Mucosa of stomach (tissue), 1 donor: Measurements from ENCODE around the gene STK32C.
"Not testable (repeated sequence)": the region's sequence is repeated elsewhere in the genome, so short reads cannot be mapped to it uniquely, and the experiment has no call there.

Source experiments
- H3K27me3 ChIP-seq: one replicate; pipeline ENCODE4 v1.7.0; 2013; ENCODE audit warnings: mild to moderate bottlenecking, low read length; ENCODE audit not compliant: control insufficient read depth, insufficient read depth
- H3K36me3 ChIP-seq: one replicate; pipeline ENCODE4 v1.7.0; 2013; ENCODE audit warnings: low read length; ENCODE audit not compliant: control insufficient read depth, insufficient read depth
- H3K4me1 ChIP-seq: one replicate; pipeline ENCODE4 v1.7.0; 2013; ENCODE audit warnings: mild to moderate bottlenecking, low read length; ENCODE audit not compliant: control insufficient read depth, insufficient read depth
- H3K4me3 ChIP-seq: one replicate; pipeline ENCODE4 v1.7.0; 2013; ENCODE audit warnings: low read length
- H3K9ac ChIP-seq: one replicate; pipeline ENCODE4 v1.7.0; 2013; ENCODE audit warnings: mild to moderate bottlenecking, low read length, moderate library complexity
- H3K9me3 ChIP-seq: one replicate; pipeline ENCODE4 v1.7.0; 2013; ENCODE audit warnings: mild to moderate bottlenecking, low read length, moderate library complexity; ENCODE audit not compliant: control insufficient read depth
- donor health status: Pancreatic carcinoma.

STK32C gene

GRCh38 chr10:132326344-132326889, 18.7 kb upstream of the STK32C start:
- Histone ChIP-seq H3K9ac (no peak overlapping the region), H3K4me1 (peaks cover 14% of the 10 kb centered on the region), H3K36me3 (no peaks in the 10 kb centered on the region), H3K4me3 (no peak overlapping the region), H3K27me3 (no peaks in the 10 kb centered on the region), H3K9me3 (no peaks in the 10 kb centered on the region)

- no peaks in the 10 kb centered on the region for H3K27me3 ChIP-seq
- H3K9ac ChIP-seq = no peak overlapping the region
- H3K36me3 ChIP-seq = no peaks in the 10 kb centered on the region
- H3K9me3 ChIP-seq = no peaks in the 10 kb centered on the region
- H3K4me3 ChIP-seq = no peak overlapping the region
- H3K4me1 ChIP-seq = no peaks in the 10 kb centered on the region
Measured at GRCh38 chr10:132324186-132324585, 16.4 kb upstream of the STK32C start.

GRCh38 chr10:132322586-132323048, 14.9 kb upstream of the STK32C start:
- Histone ChIP-seq H3K4me1 (no peaks in the 10 kb centered on the region), H3K27me3 (no peaks in the 10 kb centered on the region), H3K9ac (no peak overlapping the region), H3K36me3 (no peaks in the 10 kb centered on the region), H3K9me3 (no peaks in the 10 kb centered on the region), H3K4me3 (no peak overlapping the region)

GRCh38 chr10:132321726-132322125, 14.0 kb upstream of the STK32C start:
- H3K9ac ChIP-seq = no peak overlapping the region
- H3K4me3 ChIP-seq = no peak overlapping the region
- H3K27me3 ChIP-seq = no peaks in the 10 kb centered on the region
- no peaks in the 10 kb centered on the region for H3K36me3 ChIP-seq
- H3K4me1 ChIP-seq = no peaks in the 10 kb centered on the region
- H3K9me3 ChIP-seq = no peaks in the 10 kb centered on the region

GRCh38 chr10:132320654-132321469, 13.1 kb upstream of the STK32C start:
- H3K9ac ChIP-seq = no peak overlapping the region
- H3K36me3 ChIP-seq = no peaks in the 10 kb centered on the region
- no peaks in the 10 kb centered on the region for H3K27me3 ChIP-seq
- H3K4me3 ChIP-seq = no peak overlapping the region
- H3K4me1 ChIP-seq = no peaks in the 10 kb centered on the region
- H3K9me3 ChIP-seq = no peaks in the 10 kb centered on the region

GRCh38 chr10:132319853-132320653, 12.3 kb upstream of the STK32C start:
- no peaks in the 10 kb centered on the region for H3K4me1 ChIP-seq
- H3K9ac ChIP-seq = no peak overlapping the region
- no peaks in the 10 kb centered on the region for H3K9me3 ChIP-seq
- no peaks in the 10 kb centered on the region for H3K36me3 ChIP-seq
- no peaks in the 10 kb centered on the region for H3K27me3 ChIP-seq
- H3K4me3 ChIP-seq = no peak overlapping the region

GRCh38 chr10:132317477-132317876, 9.7 kb upstream of the STK32C start:
- H3K27me3 ChIP-seq, H3K4me1 ChIP-seq, H3K9me3 ChIP-seq, H3K4me3 ChIP-seq, H3K9ac ChIP-seq, H3K36me3 ChIP-seq: not testable (repeated sequence)

- Histone ChIP-seq H3K4me3 (no peak overlapping the region), H3K9ac (no peak overlapping the region), H3K9me3 (no peaks in the 10 kb centered on the region), H3K27me3 (no peaks in the 10 kb centered on the region), H3K36me3 (no peaks in the 10 kb centered on the region), H3K4me1 (no peaks in the 10 kb centered on the region)
Measured at GRCh38 chr10:132316133-132316532, 8.4 kb upstream of the STK32C start.

- not testable (repeated sequence) for H3K36me3 ChIP-seq, H3K27me3 ChIP-seq, H3K9me3 ChIP-seq, H3K4me3 ChIP-seq, H3K9ac ChIP-seq, H3K4me1 ChIP-seq
Measured at GRCh38 chr10:132314881-132315280, 7.1 kb upstream of the STK32C start.

GRCh38 chr10:132314336-132314735, 6.6 kb upstream of the STK32C start:
- Histone ChIP-seq H3K4me3 (no peak overlapping the region), H3K4me1 (no peaks in the 10 kb centered on the region), H3K36me3 (no peaks in the 10 kb centered on the region), H3K9ac (no peak overlapping the region), H3K27me3 (peaks cover 8% of the 10 kb centered on the region), H3K9me3 (no peaks in the 10 kb centered on the region)

- peaks cover 10% of the 10 kb centered on the region for H3K27me3 ChIP-seq
- H3K4me3 ChIP-seq = no peak overlapping the region
- H3K9me3 ChIP-seq = no peaks in the 10 kb centered on the region
- no peak overlapping the region for H3K9ac ChIP-seq
- H3K36me3 ChIP-seq = no peaks in the 10 kb centered on the region
- peaks cover 1% of the 10 kb centered on the region for H3K4me1 ChIP-seq
Measured at GRCh38 chr10:132313865-132314264, 6.1 kb upstream of the STK32C start.

- no peaks in the 10 kb centered on the region for H3K9me3 ChIP-seq
- H3K36me3 ChIP-seq = no peaks in the 10 kb centered on the region
- H3K4me1 ChIP-seq = peaks cover 5% of the 10 kb centered on the region
- no peak overlapping the region for H3K9ac ChIP-seq
- H3K27me3 ChIP-seq = peaks cover 10% of the 10 kb centered on the region
- no peak overlapping the region for H3K4me3 ChIP-seq
Measured at GRCh38 chr10:132313305-132313704, 5.6 kb upstream of the STK32C start.
